Heart left ventricle (tissue), 16 donors: Measurements from ENCODE around the gene SLC25A1. TPM values are rescaled to one million over a fixed set of nuclear protein-coding genes. Genes with fewer than 3 reads are reported as not detected.
A peak's percentile ranks its signal among the peaks of the same experiment; 100 is the strongest.

ENCODE experiments used
- ATAC-seq, 4 donors: fragments of 200-7000 bp; cut with Tn5 transposase; one replicate each; pipeline ENCODE4 v1.9.1; 2020 to 2022; ENCODE audit warnings: moderate library complexity in 4 of 4, mild to moderate bottlenecking in 3 of 4, moderate number of reproducible peaks in 1 of 4
- DNase-seq, 5 donors: peaks; one replicate each; pipeline ENCODE4 v3.0.0-alpha.2; 2020
- H3K27ac ChIP-seq, 12 donors: fragments of 200-600 bp; sonication (generic) in 4 of 12; one replicate each; pipeline versions ENCODE4 v1.5.0 to v1.8.0; 2016 to 2022; ENCODE audit warnings: mild to moderate bottlenecking in 2 of 12
- H3K27me3 ChIP-seq, 9 donors: fragments of 200-600 bp; sonication (generic) in 2 of 9; one replicate each; pipeline versions ENCODE4 v1.5.1 to v1.8.0; 2016 to 2022; ENCODE audit warnings: mild to moderate bottlenecking in 3 of 9
- H3K36me3 ChIP-seq, 9 donors: fragments of 200-600 bp; sonication (generic) in 2 of 9; one replicate each; pipeline versions ENCODE4 v1.5.0 to v1.8.0; 2018 to 2022; ENCODE audit warnings: mild to moderate bottlenecking in 2 of 9
- H3K4me1 ChIP-seq, 12 donors: fragments of 200-600 bp; sonication (generic) in 4 of 12; one replicate each; pipeline versions ENCODE4 v1.5.0 to v1.8.0; 2016 to 2022; ENCODE audit warnings: mild to moderate bottlenecking in 3 of 12
- H3K4me3 ChIP-seq, 12 donors: fragments of 200-600 bp; sonication (generic) in 4 of 12; one replicate each; pipeline versions ENCODE4 v1.5.0 to v1.8.0; 2017 to 2022; ENCODE audit warnings: mild to moderate bottlenecking in 9 of 12, moderate library complexity in 4 of 12
- H3K9me3 ChIP-seq, 12 donors: fragments of 200-600 bp; sonication (generic) in 4 of 12; one replicate each; pipeline versions ENCODE4 v1.5.0 to v1.8.0; 2016 to 2022; ENCODE audit warnings: mild to moderate bottlenecking in 1 of 12
- CTCF ChIP-seq, 12 donors: fragments of 200-600 bp; sonication (generic) in 4 of 12; IDR thresholded peaks; one replicate each; pipeline versions ENCODE4 v1.5.0 to v1.8.0; 2018 to 2022; ENCODE audit warnings: antibody characterized with exemption in 12 of 12, mild to moderate bottlenecking in 5 of 12
- POLR2A ChIP-seq, 2 donors: fragments of 450-650 bp; IDR thresholded peaks; one replicate each; pipeline ENCODE4 v1.6.1; 2017; ENCODE audit warnings: antibody characterized with exemption in 2 of 2, mild to moderate bottlenecking in 2 of 2, moderate library complexity in 2 of 2
- WGBS, 4 donors: extraction: QIAGEN DNeasy Blood & Tissue Kit in 2 of 4; methylation state at CpG; one replicate each; pipeline versions ENCODE4 v1.1.5 to v1.1.7; 2013 to 2018; 5-methylcytosine and 5-hydroxymethylcytosine counted together
- intact Hi-C, 10 donors: fragments of 100-400 bp; cut with DNase I; formaldehyde crosslinking; loops; one replicate each; pipeline versions ENCODE4 v1.11.1 to v1.14.2; 2022
- polyA plus RNA-seq, 2 donors: library from polyadenylated mRNA; stranded (reverse); fragments of 200-250 nt; gene quantifications; one replicate each; pipeline ENCODE4 v1.2.3, GENCODE V29; 2013
- total RNA-seq, 9 donors: library from RNA; depleted of rRNA in 2 of 9; stranded (reverse); fragments of >200 nt in 2 of 9; fragmentation: NEBNext Ultra II Directional in 3 of 9; extraction: Animal tissue kit (Norgen Biotek cat#: 25700) in 3 of 9; gene quantifications; one replicate each; pipeline versions ENCODE4 v1.1.0 to v1.2.4, GENCODE V29; 2016 to 2023
- donor health status: ischemic (EF 13 %, LVEDD 7.1; RV severe dilation, severe dysfunction).
- donor health status: healthy with polysubstance abuse.
- donor health status: DM: no; HTN: yes; CAD: no.
- donor health status: DM: no; HTN: no; CAD: no.
- donor health status: ischemic (EF 25% LVEDD 6.9; RV normal size, moderate dysfunction).
- donor health status: ischemic (EF 25% LVEDD 5.7; RV mildly dilated, moderate dysfunction).
- donor health status: healthy.
- donor health status: DM: yes; HTN: yes; CAD: no.
- donor health status: ischemic (EF 35%, LVEDD 5.7; RV mildly dilated, moderate dysfunction).
- donor health status: nonischemic (EF 11% LVEDD 7.7; RV severe dilation, severe dysfunction).
- donor health status: DM: yes; HTN: yes; CAD: no.
- donor health status: PGD.
- donor health status: ischemic (EF 29% LVEDD 5.4; RV normal size, mild dysfunction).
- donor health status: nonischemic (EF 23%, LVEDD 6.1; RV moderate dilation, normal function).

Gene SLC25A1
- total and polyA plus RNA-seq, 11 donors: 16.1 to 35.8 (median 28.4) TPM

- no peak for ATAC-seq
- Histone ChIP-seq H3K27ac (no peak overlapping the region), H3K4me1 (no peaks in the 10 kb centered on the region), H3K27me3 (no peaks in the 10 kb centered on the region), H3K9me3 (no peaks in the 10 kb centered on the region), H3K36me3 (peaks cover 4 to 97% (median 90%) of the 10 kb centered on the region in 9 donors), H3K4me3 (no peak overlapping the region)
- 93 to 97% (median 96%) methylated on average over 10 of the region's 10 CpGs for WGBS, 4 donors
- no peak for TF ChIP-seq CTCF (IDR thresholded peaks at IDR 0.05)
- no peak for TF ChIP-seq POLR2A (IDR thresholded peaks at IDR 0.05)
- no peak for DNase-seq
- intact Hi-C loops: no loop called here
Measured at GRCh38 chr22:19136915-19137314, 41.6 kb downstream of the SLC25A1 start.

DNA sequence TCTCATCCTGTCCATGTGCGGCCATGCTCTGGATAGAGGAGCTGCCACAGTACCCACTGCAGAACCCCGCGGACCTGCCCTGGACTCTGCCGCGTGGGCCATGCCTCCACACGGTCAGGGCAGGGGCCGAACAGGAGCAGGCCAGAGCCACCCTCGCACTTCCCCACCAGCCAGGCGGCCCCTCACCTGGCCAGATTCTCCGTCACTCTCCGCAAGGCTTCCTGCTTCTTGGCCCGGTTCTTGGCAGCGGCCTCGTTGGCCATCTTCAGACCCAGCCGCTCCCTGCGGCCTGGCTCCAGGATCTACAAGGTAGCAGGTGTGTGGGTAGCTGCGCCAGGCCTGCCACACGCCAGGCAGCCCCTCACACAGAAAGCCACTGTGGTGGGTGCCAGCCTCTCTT lies 43.7 kb downstream of the SLC25A1 start:
- peaks cover 0 to 79% (median 70%) of the 10 kb centered on the region in 9 donors for H3K36me3 ChIP-seq
- ATAC-seq (no peak), DNase-seq (no peak)
- intact Hi-C loops: no loop called here
- no peak overlapping the region for H3K27ac ChIP-seq
- no peaks in the 10 kb centered on the region for H3K9me3 ChIP-seq
- H3K4me1 ChIP-seq: no peaks in the 10 kb centered on the region
- WGBS, 4 donors: 90 to 96% (median 92%) methylated on average over 18 of the region's 18 CpGs
- no peak for TF ChIP-seq POLR2A (IDR thresholded peaks at IDR 0.05)
- no peak for TF ChIP-seq CTCF (IDR thresholded peaks at IDR 0.05)
- H3K27me3 ChIP-seq: no peaks in the 10 kb centered on the region
- no peak overlapping the region for H3K4me3 ChIP-seq

DNA sequence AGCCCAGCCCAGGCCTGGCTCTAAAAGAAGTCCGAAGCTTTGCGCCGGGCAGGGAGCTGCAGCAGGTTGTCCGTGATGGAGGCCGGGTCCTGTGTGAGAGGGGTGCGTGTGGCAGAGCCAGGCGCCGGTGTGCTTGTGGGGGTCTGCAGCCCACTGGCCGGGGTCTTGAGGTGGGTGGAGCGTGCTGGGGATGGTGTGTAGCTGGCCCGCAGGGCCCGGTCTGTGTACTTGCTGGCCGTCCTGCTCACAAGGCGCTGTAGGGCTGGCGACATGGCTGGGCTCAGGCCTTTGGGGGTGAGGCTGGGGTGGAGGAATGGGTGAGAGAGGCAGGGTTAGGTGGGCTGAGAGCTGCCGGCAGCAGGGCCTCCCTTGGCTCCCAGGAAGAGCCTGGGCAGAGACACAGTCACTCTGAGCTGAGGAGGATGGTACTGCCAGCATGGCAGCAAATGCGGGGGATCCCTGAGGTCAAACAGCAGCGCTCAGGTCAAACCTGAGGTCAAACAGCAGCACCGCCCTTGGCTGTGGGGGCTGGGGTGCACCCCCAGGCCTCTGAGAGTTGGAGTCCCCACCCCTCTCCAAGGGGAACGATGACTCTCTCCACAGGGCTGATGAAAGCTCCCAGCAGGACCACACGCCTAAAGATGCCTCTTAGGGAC lies 44.2 kb downstream of the SLC25A1 start:
- WGBS, 4 donors: 93 to 97% (median 94%) methylated on average over 21 of the region's 21 CpGs
- no peaks in the 10 kb centered on the region for H3K9me3 ChIP-seq
- intact Hi-C loops: no loop called here
- H3K4me3 ChIP-seq: no peak overlapping the region
- H3K36me3 ChIP-seq: peaks cover 0 to 74% (median 64%) of the 10 kb centered on the region in 9 donors
- TF ChIP-seq POLR2A (IDR thresholded peaks at IDR 0.05): no peak
- TF ChIP-seq CTCF (IDR thresholded peaks at IDR 0.05): no peak
- ATAC-seq: no peak
- H3K27ac ChIP-seq: no peak overlapping the region
- peak in 1 of 5 donors; percentile 60 for DNase-seq
- H3K4me1 ChIP-seq: no peaks in the 10 kb centered on the region
- H3K27me3 ChIP-seq: no peaks in the 10 kb centered on the region

DNA sequence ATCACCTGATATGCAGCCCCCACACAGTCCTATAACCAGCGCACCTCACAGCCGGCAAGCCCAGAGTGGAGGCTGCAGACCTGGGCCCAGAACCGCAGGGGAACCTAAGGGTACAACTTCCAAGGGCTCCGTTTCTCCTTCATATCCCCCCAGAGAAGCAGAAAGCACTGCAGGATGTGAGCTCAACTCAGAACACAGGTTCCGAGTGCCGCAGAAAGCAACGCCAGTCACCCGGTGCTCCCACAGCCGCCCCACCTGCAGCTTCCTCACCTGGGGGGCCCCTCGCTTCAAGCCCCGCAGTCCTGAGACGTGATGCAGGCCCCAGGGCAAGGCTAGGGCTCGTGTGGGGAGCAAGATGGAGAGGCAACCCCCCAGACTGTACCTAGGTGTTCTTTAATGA lies 45.0 kb downstream of the SLC25A1 start:
- H3K36me3 ChIP-seq: peaks cover 0 to 66% (median 57%) of the 10 kb centered on the region in 9 donors
- ATAC-seq (no peak), DNase-seq (peak in 1 of 5 donors; percentile 33)
- H3K27me3 ChIP-seq: no peaks in the 10 kb centered on the region
- 93 to 97% (median 96%) methylated on average over 12 to 13 of the region's 13 CpGs for WGBS, 4 donors
- no peaks in the 10 kb centered on the region for H3K9me3 ChIP-seq
- no peaks in the 10 kb centered on the region for H3K4me1 ChIP-seq
- intact Hi-C loops: no loop called here
- TF ChIP-seq POLR2A (IDR thresholded peaks at IDR 0.05) (no peak), CTCF (IDR thresholded peaks at IDR 0.05) (no peak)
- no peak overlapping the region for H3K4me3 ChIP-seq
- H3K27ac ChIP-seq: no peak overlapping the region
